Heart left ventricle (tissue), 16 donors: ENCODE results near the gene PTTG1IP. TPM values are rescaled to one million over a fixed set of nuclear protein-coding genes. Genes with fewer than 3 reads are reported as not detected.
A peak's percentile ranks its signal among the peaks of the same experiment; 100 is the strongest.

ENCODE experiments used
- ATAC-seq, 4 donors: fragments of 200-7000 bp; cut with Tn5 transposase; one replicate each; pipeline ENCODE4 v1.9.1; 2020 to 2022; ENCODE audit warnings: moderate library complexity in 4 of 4, mild to moderate bottlenecking in 3 of 4, moderate number of reproducible peaks in 1 of 4
- DNase-seq, 5 donors: peaks; one replicate each; pipeline ENCODE4 v3.0.0-alpha.2; 2020
- H3K27ac ChIP-seq, 12 donors: fragments of 200-600 bp; sonication (generic) in 4 of 12; one replicate each; pipeline versions ENCODE4 v1.5.0 to v1.8.0; 2016 to 2022; ENCODE audit warnings: mild to moderate bottlenecking in 2 of 12
- H3K27me3 ChIP-seq, 9 donors: fragments of 200-600 bp; sonication (generic) in 2 of 9; one replicate each; pipeline versions ENCODE4 v1.5.1 to v1.8.0; 2016 to 2022; ENCODE audit warnings: mild to moderate bottlenecking in 3 of 9
- H3K36me3 ChIP-seq, 9 donors: fragments of 200-600 bp; sonication (generic) in 2 of 9; one replicate each; pipeline versions ENCODE4 v1.5.0 to v1.8.0; 2018 to 2022; ENCODE audit warnings: mild to moderate bottlenecking in 2 of 9
- H3K4me1 ChIP-seq, 12 donors: fragments of 200-600 bp; sonication (generic) in 4 of 12; one replicate each; pipeline versions ENCODE4 v1.5.0 to v1.8.0; 2016 to 2022; ENCODE audit warnings: mild to moderate bottlenecking in 3 of 12
- H3K4me3 ChIP-seq, 12 donors: fragments of 200-600 bp; sonication (generic) in 4 of 12; one replicate each; pipeline versions ENCODE4 v1.5.0 to v1.8.0; 2017 to 2022; ENCODE audit warnings: mild to moderate bottlenecking in 9 of 12, moderate library complexity in 4 of 12
- H3K9me3 ChIP-seq, 12 donors: fragments of 200-600 bp; sonication (generic) in 4 of 12; one replicate each; pipeline versions ENCODE4 v1.5.0 to v1.8.0; 2016 to 2022; ENCODE audit warnings: mild to moderate bottlenecking in 1 of 12
- CTCF ChIP-seq, 12 donors: fragments of 200-600 bp; sonication (generic) in 4 of 12; IDR thresholded peaks; one replicate each; pipeline versions ENCODE4 v1.5.0 to v1.8.0; 2018 to 2022; ENCODE audit warnings: antibody characterized with exemption in 12 of 12, mild to moderate bottlenecking in 5 of 12
- POLR2A ChIP-seq, 2 donors: fragments of 450-650 bp; IDR thresholded peaks; one replicate each; pipeline ENCODE4 v1.6.1; 2017; ENCODE audit warnings: antibody characterized with exemption in 2 of 2, mild to moderate bottlenecking in 2 of 2, moderate library complexity in 2 of 2
- WGBS, 4 donors: extraction: QIAGEN DNeasy Blood & Tissue Kit in 2 of 4; methylation state at CpG; one replicate each; pipeline versions ENCODE4 v1.1.5 to v1.1.7; 2013 to 2018; 5-methylcytosine and 5-hydroxymethylcytosine counted together
- intact Hi-C, 10 donors: fragments of 100-400 bp; cut with DNase I; formaldehyde crosslinking; loops; one replicate each; pipeline versions ENCODE4 v1.11.1 to v1.14.2; 2022
- polyA plus RNA-seq, 2 donors: library from polyadenylated mRNA; stranded (reverse); fragments of 200-250 nt; gene quantifications; one replicate each; pipeline ENCODE4 v1.2.3, GENCODE V29; 2013
- total RNA-seq, 9 donors: library from RNA; depleted of rRNA in 2 of 9; stranded (reverse); fragments of >200 nt in 2 of 9; fragmentation: NEBNext Ultra II Directional in 3 of 9; extraction: Animal tissue kit (Norgen Biotek cat#: 25700) in 3 of 9; gene quantifications; one replicate each; pipeline versions ENCODE4 v1.1.0 to v1.2.4, GENCODE V29; 2016 to 2023
- donor health status: ischemic (EF 13 %, LVEDD 7.1; RV severe dilation, severe dysfunction).
- donor health status: healthy with polysubstance abuse.
- donor health status: DM: no; HTN: yes; CAD: no.
- donor health status: DM: no; HTN: no; CAD: no.
- donor health status: ischemic (EF 25% LVEDD 6.9; RV normal size, moderate dysfunction).
- donor health status: ischemic (EF 25% LVEDD 5.7; RV mildly dilated, moderate dysfunction).
- donor health status: healthy.
- donor health status: DM: yes; HTN: yes; CAD: no.
- donor health status: ischemic (EF 35%, LVEDD 5.7; RV mildly dilated, moderate dysfunction).
- donor health status: nonischemic (EF 11% LVEDD 7.7; RV severe dilation, severe dysfunction).
- donor health status: DM: yes; HTN: yes; CAD: no.
- donor health status: PGD.
- donor health status: ischemic (EF 29% LVEDD 5.4; RV normal size, mild dysfunction).
- donor health status: nonischemic (EF 23%, LVEDD 6.1; RV moderate dilation, normal function).

Gene PTTG1IP
- total and polyA plus RNA-seq, 11 donors, result 126 to 319 (median 172) TPM

GRCh38 chr21:44854664-44855446 is 18.6 kb downstream of the PTTG1IP start:
- peak in 1 of 4 donors; percentile 6 for ATAC-seq
- H3K27ac ChIP-seq, result peak overlapping the region in 6 of 12 donors; percentile 29 to 58 (median 40)
- peaks cover 4 to 55% (median 24%) of the 10 kb centered on the region in 12 donors for H3K4me1 ChIP-seq
- no peak overlapping the region for H3K4me3 ChIP-seq
- H3K9me3 ChIP-seq, result no peaks in the 10 kb centered on the region
- H3K27me3 ChIP-seq, result no peaks in the 10 kb centered on the region
- TF ChIP-seq POLR2A (IDR thresholded peaks at IDR 0.05) (no peak), CTCF (IDR thresholded peaks at IDR 0.05) (no peak)
- 68 to 77% (median 74%) methylated on average over 31 of the region's 31 CpGs for WGBS, 4 donors
- intact Hi-C loops, result loop anchor here in 2 of 10 donors (5.0 kb wide), 1 partner anchor 38 kb away; the partner anchor contains the start of gene SUMO3 (in 2 of the 2)
- peaks cover 0 to 100% (median 88%) of the 10 kb centered on the region in 9 donors for H3K36me3 ChIP-seq
- DNase-seq, result no peak

- Histone ChIP-seq H3K4me1 (peaks cover 2 to 55% (median 24%) of the 10 kb centered on the region in 12 donors), H3K27ac (peak overlapping the region in 6 of 12 donors; percentile 26 to 58 (median 44)), H3K9me3 (no peaks in the 10 kb centered on the region), H3K4me3 (no peak overlapping the region), H3K36me3 (peaks cover 0 to 100% (median 88%) of the 10 kb centered on the region in 9 donors), H3K27me3 (no peaks in the 10 kb centered on the region)
- 85 to 91% (median 89%) methylated on average over 14 of the region's 14 CpGs for WGBS, 4 donors
- intact Hi-C loops, result loop anchor here in 2 of 10 donors (5.0 kb wide), 1 partner anchor 37 kb away; the partner anchor contains the start of gene SUMO3 (in 2 of the 2)
- no peak for DNase-seq
- no peak for TF ChIP-seq CTCF (IDR thresholded peaks at IDR 0.05)
- TF ChIP-seq POLR2A (IDR thresholded peaks at IDR 0.05), result no peak
- no peak for ATAC-seq
These were observed 19.2 kb downstream of the PTTG1IP start for GRCh38 chr21:44854391-44854663.

GRCh38 chr21:44853601-44854390 is 19.7 kb downstream of the PTTG1IP start:
- Histone ChIP-seq H3K4me3 (no peak overlapping the region), H3K27me3 (no peaks in the 10 kb centered on the region), H3K4me1 (peaks cover 0 to 51% (median 22%) of the 10 kb centered on the region in 12 donors), H3K36me3 (peaks cover 0 to 100% (median 88%) of the 10 kb centered on the region in 9 donors), H3K9me3 (no peaks in the 10 kb centered on the region), H3K27ac (peak overlapping the region in 7 of 12 donors; percentile 26 to 58 (median 42))
- no peak for TF ChIP-seq CTCF (IDR thresholded peaks at IDR 0.05)
- TF ChIP-seq POLR2A (IDR thresholded peaks at IDR 0.05), result no peak
- 66 to 78% (median 73%) methylated on average over 31 to 34 of the region's 34 CpGs for WGBS, 4 donors
- DNase-seq, result peak in 4 of 5 donors; percentile 48 to 77 (median 66)
- ATAC-seq, result peak; percentile 65 to 77 (median 72)
- intact Hi-C loops, result loop anchor here in 2 of 10 donors (5.0 kb wide), 1 partner anchor 36 kb away; the partner anchor contains the start of gene SUMO3 (in 2 of the 2)
